ENCODE measurements around the gene PIK3R1. TPM values are rescaled to one million over a fixed set of nuclear protein-coding genes. Genes with fewer than 3 reads are reported as not detected.

The PIK3R1 gene
- total and polyA plus RNA-seq, 2 of the 4 experiments (the other 2 are of a cell fraction), result 2.4 to 9.3 TPM

- no peak overlapping the region for H3K18ac ChIP-seq (ENCODE audit: low read depth, low read length)
- H4K5ac ChIP-seq (ENCODE audit: low read depth, low read length), result no peak overlapping the region
- no peak overlapping the region for H4K8ac ChIP-seq (ENCODE audit: low read depth in 2 of 2, low read length in 2 of 2)
- no peak overlapping the region for H2AK5ac ChIP-seq (ENCODE audit: low read depth, low read length)
- 0 out of 2 replicates have a peak, but pooled peaks cover 3% of the 10 kb centered on the region for H3K9me1 ChIP-seq (ENCODE audit: insufficient read depth, low read length)
- dilution Hi-C loops (cut with HindIII; ENCODE audit: low sequenced_read_pairs, unreplicated experiment), result no loop called here
- ATAC-seq (ENCODE audit: low read depth) (no peak; the same call in 1 of the 2 replicates), DNase-seq (peak; percentile 50)
- 0 out of 2 replicates have a peak overlapping the region, but pooled peaks have one; percentile 33 for H3K14ac ChIP-seq (replicated peaks; ENCODE audit: low read depth, low read length)
- H3K4me1 ChIP-seq (ENCODE audit: control insufficient read depth, insufficient read depth, low read length), result peaks cover 1% of the 10 kb centered on the region; the same call in 1 of the 2 replicates
- no peak overlapping the region for H2AK9ac ChIP-seq (replicated peaks; ENCODE audit: low read depth, low read length, poor library complexity)
- no peak overlapping the region for H3K4ac ChIP-seq (ENCODE audit: low read depth, low read length)
- peaks cover 3% of the 10 kb centered on the region; the same call in 1 of the 2 replicates for H3K27me3 ChIP-seq (ENCODE audit: control insufficient read depth, insufficient read depth, low read length)
- CTCF ChIA-PET, result interaction anchor here (0.8 kb wide), 1 partner anchor 973 kb away, joined by 3 read pairs; no protein-coding TSS in a partner anchor
- no TSS peak for BruUV-seq (replicated peaks)
- H3K36me3 ChIP-seq (ENCODE audit: control insufficient read depth, insufficient read depth, low read length), result no peaks in the 10 kb centered on the region
- intact Hi-C loops (cut with micrococcal nuclease), result no loop called here
- H3K9me3 ChIP-seq (ENCODE audit: control insufficient read depth, insufficient read depth, low read length), result no peaks in the 10 kb centered on the region
- TF ChIP-seq CTCF (conservative IDR thresholded peaks at IDR 0.05; ENCODE audit: low read depth, low read length), result no peak
- peak; percentile 65; the same call in 1 of the 2 replicates for TF ChIP-seq NFE2L2 (IDR thresholded peaks at IDR 0.05; ENCODE audit: low read depth, low read length)
- TF ChIP-seq MAFK (IDR thresholded peaks at IDR 0.05; ENCODE audit: low read depth, low read length), result peak; percentile 75
- no peaks in the 10 kb centered on the region for H3K79me1 ChIP-seq (ENCODE audit: low read depth in 1 of 2, low read length in 2 of 2)
- in situ Hi-C loops (cut with MboI; ENCODE audit: low sequenced_read_pairs), result no loop called here
- H2BK5ac ChIP-seq (ENCODE audit: low read depth, low read length, poor library complexity, severe bottlenecking), result no peak overlapping the region
- H3K4me2 ChIP-seq (ENCODE audit: low read depth, low read length), result no peak overlapping the region
- no peak overlapping the region for H2AFZ ChIP-seq (replicated peaks; ENCODE audit: low read length, poor library complexity)
- no peaks in the 10 kb centered on the region for H4K20me1 ChIP-seq (ENCODE audit: insufficient read depth, low read length)
- H2BK15ac ChIP-seq (ENCODE audit: low read depth, low read length), result no peak overlapping the region
- H4K91ac ChIP-seq (ENCODE audit: insufficient read depth, low read depth, low read length), result no peak overlapping the region
- no peak overlapping the region for H3K4me3 ChIP-seq (ENCODE audit: insufficient read depth, low read depth, low read length)
- H3K56ac ChIP-seq (ENCODE audit: extremely low read depth, insufficient read depth, low read length), result no peak overlapping the region
- H3K27ac ChIP-seq (ENCODE audit: insufficient read depth, low read length), result no peak overlapping the region
- peak overlapping the region; percentile 33; the same call in 1 of the 2 replicates for H2BK120ac ChIP-seq (ENCODE audit: low read depth, low read length)
- peak overlapping the region; percentile 33; the same call in 1 of the 2 replicates for H2BK20ac ChIP-seq (ENCODE audit: low read depth, low read length)
- POLR2A ChIA-PET (ENCODE audit: unreplicated experiment), result no interaction called here
- H3K9ac ChIP-seq (ENCODE audit: low read depth, low read length), result no peak overlapping the region
- 40% methylated on average over 1 of the region's 4 CpGs; no CpG with 5 or more reads in 1 of the 2 experiments for WGBS, 2 experiments (ENCODE audit: extremely low coverage in 2 of 2, insufficient read length in 1 of 2)
- 0 out of 2 replicates have a peak overlapping the region, but pooled peaks have one; percentile 20 for H3K23ac ChIP-seq (ENCODE audit: low read depth, low read length)
Measured at GRCh38 chr5:68344447-68345111, 129.0 kb downstream of the PIK3R1 start.
